NCI-H345 treated with DMSO at 0.1 percent for 48 hours (cell line): ENCODE measurements around the gene BAX.
"Not testable (repeated sequence)": the region's sequence is repeated elsewhere in the genome, so short reads cannot be mapped to it uniquely, and the experiment has no call there.

Experiments
- DNase-seq: peaks from one replicate; lab custom pipeline; 2025; ENCODE audit not compliant: unreplicated experiment; lab: John Stamatoyannopoulos, UW

Gene BAX

DNA sequence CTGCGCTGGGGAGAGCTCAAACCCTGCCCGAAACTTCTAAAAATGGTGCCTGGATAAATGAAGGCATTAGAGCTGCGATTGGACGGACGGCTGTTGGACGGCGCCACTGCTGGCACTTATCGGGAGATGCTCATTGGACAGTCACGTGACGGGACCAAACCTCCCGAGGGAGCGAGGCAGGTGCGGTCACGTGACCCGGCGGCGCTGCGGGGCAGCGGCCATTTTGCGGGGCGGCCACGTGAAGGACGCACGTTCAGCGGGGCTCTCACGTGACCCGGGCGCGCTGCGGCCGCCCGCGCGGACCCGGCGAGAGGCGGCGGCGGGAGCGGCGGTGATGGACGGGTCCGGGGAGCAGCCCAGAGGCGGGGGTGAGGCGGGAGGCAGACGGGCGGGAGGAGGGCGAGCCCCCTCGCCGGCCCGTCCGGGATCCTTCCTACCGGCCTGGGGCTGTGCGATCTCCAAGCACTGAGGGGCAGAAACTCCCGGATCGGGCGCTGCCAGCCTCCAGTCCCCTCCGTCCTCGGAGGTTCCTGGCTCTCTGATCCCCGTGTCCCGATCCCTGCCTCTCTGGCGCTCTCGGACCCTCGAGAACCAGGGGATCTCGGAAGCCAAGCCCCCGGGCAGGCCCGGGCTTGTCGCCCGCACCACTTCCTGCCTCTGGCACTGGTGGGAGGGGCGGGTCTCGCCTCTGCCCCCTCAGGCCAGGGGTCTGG lies at the start of gene BAX:
BAX (plus strand) TSS at position 281 of the 713 bp plus-strand sequence; CDS start at position 335, 54 bp downstream.
- peak; percentile 83 for DNase-seq

DNA sequence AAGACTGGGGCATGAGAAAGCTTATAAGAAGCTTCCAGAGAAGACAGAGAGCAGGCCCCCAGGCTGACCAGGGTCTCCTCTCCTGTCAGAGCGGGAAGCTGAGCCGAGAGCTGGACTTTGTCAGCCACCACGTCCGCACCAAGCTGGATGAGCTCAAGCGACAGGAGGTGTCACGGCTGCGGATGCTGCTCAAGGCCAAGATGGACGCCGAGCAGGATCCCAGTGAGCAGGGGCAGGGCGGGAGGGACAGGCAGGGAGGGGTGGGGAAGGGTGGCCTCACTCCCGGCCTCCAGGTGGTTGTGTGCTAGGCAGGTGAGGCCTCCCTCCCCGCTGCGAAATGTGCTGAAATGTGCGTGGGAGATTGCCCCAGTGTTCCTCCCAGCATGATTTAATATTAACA lies 49.0 kb upstream of the BAX start:
- no peak for DNase-seq

DNA sequence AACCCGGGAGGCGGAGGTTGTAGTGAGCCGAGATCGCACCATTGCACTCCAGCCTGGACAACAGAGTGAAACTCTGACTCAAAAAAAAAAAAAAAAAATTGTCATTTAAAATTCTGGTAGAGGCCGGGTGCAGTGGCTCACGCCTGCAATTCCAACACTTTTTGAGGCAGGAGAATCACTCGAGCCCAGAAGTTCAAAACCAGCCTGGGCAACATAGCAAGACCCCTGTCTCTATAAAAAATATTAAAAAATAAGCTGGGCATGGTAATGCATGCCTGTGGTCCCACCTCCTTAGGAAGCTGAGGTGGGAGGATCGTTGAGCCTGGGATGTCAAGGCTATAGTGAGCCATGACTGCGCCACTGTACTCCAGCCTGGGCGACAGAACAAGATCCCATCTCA lies 48.4 kb upstream of the BAX start:
- DNase-seq, result no peak

DNA sequence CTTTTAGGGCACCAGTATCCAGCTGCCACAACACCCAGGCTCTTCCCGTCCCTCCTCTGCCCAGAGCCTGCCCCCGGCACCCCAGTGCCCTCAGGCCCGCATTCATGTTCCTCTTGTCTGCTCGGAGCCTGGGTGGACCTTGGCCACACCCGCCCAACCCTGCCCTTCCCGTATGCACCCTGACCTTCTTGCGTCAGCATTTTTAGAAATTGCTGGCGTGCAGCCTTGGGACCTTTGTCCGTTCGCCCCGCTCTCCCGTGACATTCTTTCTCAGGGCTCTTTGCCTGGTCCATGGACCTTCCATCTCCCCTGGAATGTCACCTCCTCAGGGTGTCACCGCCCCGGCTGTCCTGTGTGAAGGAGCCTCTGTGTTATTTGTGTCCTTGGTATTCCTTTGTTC lies 47.0 kb upstream of the BAX start:
- DNase-seq, result no peak

DNA sequence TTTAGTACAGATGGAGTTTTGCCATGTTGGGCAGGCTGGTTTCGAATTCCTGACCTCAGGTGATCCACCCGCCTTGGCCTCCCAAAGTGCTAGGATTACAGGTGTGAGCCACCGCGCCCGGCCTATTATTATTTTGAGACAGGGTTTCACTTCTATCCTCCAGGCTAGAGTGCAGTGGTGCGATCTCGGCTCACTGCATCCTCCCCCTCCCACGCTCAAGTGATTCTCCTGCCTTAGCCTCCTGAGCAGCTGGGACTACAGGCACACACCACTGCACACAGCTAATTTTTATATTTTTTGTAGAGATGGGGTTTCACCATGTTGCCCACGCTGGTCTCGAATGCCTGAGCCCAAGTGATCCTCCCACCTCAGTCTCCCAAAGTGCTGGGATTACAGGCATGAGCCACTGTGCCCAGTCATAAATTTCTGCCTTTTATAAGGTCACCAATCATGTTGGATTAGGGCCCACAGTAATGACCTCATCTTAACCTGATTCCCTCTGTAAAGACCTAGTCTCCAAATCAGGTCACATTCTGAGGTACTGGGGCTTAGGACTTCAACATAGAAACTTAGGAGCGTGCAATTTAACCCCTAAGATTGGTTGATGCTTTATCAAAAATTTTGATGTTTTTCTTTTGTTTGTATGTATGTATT lies 45.1 kb upstream of the BAX start:
- not testable (repeated sequence) for DNase-seq

DNA sequence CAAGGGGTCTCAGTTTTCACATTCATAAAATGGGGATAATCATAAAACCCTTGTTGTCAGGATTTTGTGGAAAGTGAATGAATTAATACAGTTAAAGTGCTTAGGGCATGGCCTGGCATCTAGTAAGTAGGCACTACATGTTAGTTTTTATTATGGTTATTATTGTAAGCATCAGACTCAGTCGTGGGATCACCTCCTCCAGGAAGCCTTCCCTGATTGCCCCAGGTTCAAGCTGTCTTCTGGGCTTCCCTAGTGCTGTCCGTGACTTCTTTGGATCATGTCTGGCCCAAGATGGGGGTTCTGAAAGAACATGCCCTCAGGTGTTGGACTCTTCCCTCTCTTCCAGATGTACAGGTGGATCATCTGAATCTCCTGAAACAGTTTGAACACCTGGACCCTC lies 43.9 kb upstream of the BAX start:
- no peak for DNase-seq

DNA sequence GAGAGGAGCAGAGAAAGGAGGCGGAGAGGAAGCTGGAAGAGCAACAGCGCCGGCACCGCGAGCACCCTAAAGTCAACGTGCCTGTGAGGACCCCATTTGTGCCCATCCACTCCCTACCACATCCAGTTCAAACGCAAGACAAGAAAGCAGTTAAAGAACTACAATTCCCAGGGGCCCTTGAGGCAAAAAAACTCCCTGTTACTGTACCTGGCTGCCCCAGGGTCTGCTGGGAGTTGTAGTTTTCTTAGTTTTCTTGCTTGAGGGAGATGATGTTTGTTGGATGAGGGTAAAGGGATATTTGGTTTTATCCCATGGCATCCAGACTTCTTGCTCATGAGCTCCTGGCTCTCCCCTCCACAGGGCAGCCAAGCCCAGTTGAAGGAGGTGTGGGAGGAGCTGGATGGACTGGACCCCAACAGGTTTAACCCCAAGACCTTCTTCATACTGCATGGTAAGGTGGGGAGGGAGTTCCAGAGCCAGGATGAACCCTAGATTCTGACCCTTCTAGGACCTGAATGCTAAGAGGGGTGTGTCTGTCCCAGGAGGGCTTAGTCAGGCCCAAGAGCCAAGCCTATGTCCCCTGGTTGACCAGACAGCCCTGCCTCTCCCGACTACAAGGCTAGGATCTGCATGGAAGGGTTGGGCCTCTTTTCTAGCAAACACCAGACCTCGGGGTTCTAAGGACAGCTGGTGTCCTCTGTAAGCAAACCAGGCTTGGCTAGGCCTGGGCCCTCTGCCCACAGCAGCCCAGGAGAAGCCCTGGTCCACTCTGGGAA lies 41.4 kb upstream of the BAX start:
- no peak for DNase-seq

DNA sequence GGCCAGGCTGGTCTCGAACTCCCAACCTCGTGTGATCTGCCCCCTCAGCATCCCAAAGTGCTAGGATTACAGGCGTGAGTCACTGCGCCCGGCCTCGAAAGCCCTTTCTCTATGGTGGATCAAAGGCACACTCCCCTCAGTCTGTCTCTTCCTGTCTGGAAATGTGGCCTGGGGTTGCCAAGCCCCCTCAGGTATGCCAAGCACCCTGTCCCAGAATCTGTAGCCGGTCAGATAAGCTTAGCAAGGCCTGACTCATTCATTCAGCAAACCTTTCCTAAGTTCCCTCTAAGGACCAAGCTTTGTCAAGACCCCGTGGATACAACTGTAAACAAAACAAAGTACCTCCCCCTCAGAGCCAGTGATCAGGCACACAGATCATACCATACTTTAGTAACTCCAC lies 40.5 kb upstream of the BAX start:
- no peak for DNase-seq

DNA sequence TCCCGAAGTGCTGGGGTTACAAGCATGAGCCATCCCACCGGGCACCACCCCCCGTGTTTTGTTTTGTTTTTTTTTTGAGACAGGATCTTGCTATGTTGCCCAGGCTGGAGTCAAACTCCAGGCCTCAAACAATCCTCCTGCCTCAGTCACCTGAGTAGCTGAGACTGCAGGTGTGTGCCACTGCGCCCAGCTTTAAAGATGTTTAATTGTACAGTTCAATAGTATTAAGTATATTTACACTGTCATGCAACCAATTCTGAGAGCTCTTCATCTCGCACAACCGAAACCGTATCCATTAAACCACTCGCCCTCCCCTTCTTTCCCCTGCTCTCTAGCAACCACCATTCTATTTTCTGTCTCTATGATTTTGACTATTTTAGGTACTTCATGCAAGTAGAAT lies 38.9 kb upstream of the BAX start:
- peak; percentile 76 for DNase-seq

DNA sequence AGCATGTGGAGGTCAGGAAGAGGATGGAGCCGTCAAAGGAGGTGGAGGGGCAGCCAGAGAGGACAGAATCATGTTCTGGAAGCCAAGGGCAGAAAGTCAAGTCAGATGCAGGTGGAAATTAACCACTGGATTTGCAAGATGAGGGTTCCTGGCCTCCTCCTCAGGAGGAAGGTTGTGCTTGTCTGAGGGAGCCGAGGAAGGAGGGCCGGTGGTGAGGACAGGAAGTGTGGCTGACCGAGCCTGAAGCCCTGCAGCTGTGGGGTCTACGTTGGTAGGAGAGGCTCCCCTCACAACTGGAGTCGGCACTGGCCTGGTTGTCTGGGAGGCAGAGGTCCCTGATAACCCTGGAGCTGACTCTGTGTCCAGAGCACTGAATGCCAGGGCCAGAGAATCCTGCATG lies 36.6 kb upstream of the BAX start:
- DNase-seq, result no peak

DNA sequence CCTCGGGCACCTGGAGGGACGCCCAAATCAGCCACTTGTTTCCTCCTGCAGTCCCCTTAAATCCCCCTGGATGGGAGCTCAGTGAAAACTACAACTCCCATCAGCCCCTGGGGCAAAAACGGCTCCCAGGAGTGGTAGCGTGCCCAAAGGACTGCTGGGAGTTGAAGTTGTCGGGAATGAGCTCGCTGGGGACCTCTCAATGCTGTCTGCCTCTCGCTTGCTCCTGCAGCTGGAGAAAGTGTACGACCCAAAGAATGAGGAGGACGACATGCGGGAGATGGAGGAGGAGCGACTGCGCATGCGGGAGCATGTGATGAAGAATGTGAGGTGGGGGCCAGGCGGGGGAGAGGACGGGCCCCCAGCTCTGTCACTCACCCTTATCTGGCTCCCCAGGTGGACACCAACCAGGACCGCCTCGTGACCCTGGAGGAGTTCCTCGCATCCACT lies 35.9 kb upstream of the BAX start:
- no peak for DNase-seq

DNA sequence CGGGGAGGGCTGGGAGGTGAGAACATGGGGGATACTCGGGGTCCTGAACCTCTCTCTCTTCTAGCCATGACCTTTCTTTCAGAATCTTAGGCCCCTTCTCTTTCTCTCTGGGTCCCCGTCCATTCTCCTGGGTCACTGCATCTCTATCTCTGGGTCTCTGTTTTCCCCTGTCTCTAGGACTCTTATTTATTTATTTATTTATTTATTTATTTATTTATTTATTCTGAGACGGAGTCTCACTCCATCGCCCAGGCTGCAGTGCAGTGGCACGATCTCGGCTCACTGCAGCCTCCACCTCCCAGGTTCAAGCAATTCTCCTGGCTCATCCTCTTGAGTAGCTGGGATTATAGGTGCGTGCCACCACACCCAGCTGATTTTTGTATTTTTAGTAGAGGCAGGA lies 35.4 kb upstream of the BAX start:
- not testable (repeated sequence) for DNase-seq

DNA sequence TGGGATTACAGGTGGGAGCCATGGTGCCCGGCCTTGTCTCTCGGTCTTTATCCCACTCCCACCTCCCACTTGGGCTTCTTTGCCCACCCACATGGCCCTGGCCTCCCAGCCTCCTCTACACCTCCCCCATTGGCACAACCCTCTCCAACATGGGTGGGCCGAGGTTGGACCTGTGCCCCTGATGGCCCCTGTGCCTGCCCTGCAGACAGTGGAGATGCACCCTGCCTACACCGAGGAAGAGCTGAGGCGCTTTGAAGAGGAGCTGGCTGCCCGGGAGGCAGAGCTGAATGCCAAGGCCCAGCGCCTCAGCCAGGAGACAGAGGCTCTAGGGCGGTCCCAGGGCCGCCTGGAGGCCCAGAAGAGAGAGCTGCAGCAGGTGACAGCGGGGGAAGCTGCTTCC lies 33.7 kb upstream of the BAX start:
- no peak for DNase-seq

DNA sequence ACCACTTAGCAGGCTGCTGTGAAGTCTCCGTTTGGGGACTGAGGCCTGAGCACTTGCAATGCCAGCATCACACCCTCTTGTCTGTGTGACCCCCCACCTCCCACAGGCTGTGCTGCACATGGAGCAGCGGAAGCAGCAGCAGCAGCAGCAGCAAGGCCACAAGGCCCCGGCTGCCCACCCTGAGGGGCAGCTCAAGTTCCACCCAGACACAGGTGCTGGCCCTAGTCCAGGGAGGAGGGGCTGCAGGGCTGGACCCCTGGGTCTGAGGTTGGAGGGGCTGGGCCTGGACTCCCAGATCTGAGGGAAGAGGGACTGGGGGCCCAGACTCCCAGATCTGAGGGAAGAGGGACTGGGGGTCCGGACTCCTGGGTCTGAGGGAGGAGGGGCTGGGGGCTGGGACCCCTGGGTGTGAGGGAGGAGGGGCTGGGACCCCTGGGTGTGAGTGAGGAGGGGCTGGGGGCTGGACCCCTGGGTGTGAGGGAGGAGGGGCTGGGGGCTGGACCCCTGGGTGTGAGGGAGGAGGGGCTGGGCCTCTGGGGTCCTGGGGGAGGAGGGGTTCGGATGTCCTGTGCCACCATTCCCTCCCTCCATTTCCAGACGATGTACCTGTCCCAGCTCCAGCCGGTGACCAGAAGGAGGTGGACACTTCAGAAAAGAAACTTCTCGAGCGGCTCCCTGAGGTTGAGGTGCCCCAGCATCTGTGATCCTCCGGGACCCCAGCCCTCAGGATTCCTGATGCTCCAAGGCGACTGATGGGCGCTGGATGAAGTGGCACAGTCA lies 32.8 kb upstream of the BAX start:
- no peak for DNase-seq

DNA sequence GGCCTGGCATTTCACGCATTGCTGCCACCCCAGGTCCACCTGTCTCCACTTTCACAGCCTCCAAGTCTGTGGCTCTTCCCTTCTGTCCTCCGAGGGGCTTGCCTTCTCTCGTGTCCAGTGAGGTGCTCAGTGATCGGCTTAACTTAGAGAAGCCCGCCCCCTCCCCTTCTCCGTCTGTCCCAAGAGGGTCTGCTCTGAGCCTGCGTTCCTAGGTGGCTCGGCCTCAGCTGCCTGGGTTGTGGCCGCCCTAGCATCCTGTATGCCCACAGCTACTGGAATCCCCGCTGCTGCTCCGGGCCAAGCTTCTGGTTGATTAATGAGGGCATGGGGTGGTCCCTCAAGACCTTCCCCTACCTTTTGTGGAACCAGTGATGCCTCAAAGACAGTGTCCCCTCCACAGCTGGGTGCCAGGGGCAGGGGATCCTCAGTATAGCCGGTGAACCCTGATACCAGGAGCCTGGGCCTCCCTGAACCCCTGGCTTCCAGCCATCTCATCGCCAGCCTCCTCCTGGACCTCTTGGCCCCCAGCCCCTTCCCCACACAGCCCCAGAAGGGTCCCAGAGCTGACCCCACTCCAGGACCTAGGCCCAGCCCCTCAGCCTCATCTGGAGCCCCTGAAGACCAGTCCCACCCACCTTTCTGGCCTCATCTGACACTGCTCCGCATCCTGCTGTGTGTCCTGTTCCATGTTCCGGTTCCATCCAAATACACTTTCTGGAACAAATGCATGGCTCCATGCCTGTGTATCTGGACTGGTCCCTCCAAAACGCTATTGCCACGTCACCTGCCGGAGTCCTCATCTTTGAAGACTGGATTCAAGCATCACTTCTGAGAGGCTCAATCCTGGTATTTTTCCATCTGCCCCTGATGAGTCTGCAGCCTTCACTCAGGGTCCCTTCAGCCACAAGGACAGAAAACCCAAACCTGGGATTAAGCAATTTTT lies 31.9 kb upstream of the BAX start:
- DNase-seq, result no peak

DNA sequence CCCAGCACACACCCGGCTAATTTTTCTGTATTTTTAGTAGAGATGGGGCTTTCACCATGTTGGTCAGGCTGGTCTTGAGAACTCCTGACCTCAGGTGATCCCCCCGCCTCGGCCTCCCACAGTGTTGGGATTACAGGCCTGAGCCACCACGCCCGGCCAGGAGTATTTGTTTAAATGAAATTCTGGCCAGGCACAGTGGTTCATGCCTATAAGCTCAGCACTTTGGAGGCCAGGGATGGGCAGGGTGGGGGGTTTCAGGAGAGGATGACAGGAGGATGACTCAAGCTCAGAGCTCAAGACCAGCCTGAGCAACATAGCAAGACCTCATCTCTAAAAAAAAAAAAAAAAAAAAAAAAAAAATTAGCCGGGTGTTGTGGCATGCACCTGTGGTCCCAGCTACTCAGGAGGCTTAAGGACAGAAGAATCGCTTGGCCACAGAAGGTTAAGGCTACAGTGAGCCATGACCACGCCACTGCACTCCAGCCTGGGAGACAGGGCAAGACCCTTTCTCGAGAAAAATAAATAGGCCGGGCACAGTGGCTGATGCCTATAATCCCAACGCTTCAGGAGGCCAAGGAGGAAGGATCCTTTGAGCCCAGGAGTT lies 29.3 kb upstream of the BAX start:
- no peak for DNase-seq

DNA sequence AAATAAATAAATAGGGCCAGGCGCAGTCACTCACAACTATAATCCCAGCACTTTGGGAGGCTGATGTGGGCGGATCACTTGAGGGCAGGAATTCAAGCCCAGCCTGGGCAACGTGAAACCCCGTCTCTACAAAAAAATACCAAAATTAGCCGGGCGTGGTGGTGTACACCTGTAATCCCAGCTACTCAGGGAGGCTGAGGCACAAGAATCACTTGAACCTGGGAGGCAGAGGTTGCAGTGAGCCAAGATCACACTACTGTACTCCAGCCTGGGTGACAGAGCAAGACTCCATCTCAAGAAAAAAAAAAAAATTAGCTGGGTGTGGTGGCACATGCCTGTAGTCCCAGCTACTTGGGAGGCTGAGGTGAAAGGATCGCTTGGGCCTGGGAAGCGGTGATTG lies 28.8 kb upstream of the BAX start:
- DNase-seq, result not testable (repeated sequence)

DNA sequence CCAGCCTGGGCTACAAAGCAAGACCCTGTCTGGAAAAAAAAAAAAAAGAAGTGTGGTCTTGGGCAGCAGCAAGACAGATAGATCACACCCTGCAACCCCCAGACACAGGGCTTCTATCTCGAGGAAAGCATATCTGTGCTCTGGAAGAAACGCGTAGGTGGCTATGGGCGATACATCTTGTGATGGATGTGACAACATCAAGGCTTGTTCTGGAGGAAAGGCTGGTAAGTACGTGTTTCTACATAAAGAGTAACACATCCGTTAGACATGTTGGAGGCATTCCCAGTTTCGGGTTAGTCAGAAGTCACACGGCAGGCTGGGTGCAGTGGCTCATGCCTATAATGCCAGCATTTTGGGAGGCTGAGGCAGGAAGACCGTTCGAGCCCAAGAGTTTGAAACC lies 27.8 kb upstream of the BAX start:
- no peak for DNase-seq

DNA sequence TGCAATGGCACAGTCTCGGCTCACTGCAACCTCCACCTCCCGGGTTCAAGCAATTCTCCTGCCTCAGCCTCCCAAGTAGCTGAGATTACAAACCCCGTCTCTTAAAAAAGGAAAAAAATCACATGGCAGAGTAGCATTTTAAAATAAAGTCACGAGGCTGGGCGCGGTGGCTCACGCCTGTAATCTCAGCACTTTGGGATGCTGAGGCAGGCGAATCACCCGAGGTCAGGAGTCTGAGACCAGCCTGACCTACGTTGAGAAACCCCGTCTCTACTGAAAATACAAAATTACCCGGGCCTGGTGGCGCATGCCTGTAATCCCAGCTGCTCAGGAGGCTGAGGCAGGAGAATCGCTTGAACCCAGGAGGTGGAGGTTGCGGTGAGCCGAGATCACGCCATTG lies 27.0 kb upstream of the BAX start:
- not testable (repeated sequence) for DNase-seq
